SK-N-MC (cell line): Measurements from ENCODE around the gene DCST1.

Source experiments
- DNase-seq: peaks from one replicate; pipeline ENCODE4 v3.0.0-alpha.2; 2011; ENCODE audit warnings: low read depth, low spot score
- H3K27ac ChIP-seq: fragments of 200-600 bp; sonication (generic); 2 replicates; pipeline ENCODE4 v1.5.1; 2016; ENCODE audit warnings: mixed run types
- H3K36me3 ChIP-seq: fragments of 200-600 bp; sonication (generic); 2 replicates; pipeline ENCODE4 v1.6.1; 2017; ENCODE audit warnings: antibody characterized with exemption, low read length, mixed read lengths; ENCODE audit not compliant: insufficient read depth
- H3K4me3 ChIP-seq: fragments of 200-600 bp; sonication (generic); 2 replicates; pipeline ENCODE4 v1.5.1; 2016
- H3K9ac ChIP-seq: fragments of 200-600 bp; sonication (generic); 2 replicates; pipeline ENCODE4 v1.8.0; 2017; ENCODE audit warnings: mixed run types, mixed read lengths; ENCODE audit not compliant: insufficient read length
- H3K9me3 ChIP-seq: fragments of 200-600 bp; sonication (generic); 2 replicates; pipeline ENCODE4 v1.6.1; 2017; ENCODE audit warnings: low read depth, mild to moderate bottlenecking, antibody characterized with exemption, low read length, moderate library complexity, mixed read lengths
- EZH2 ChIP-seq: fragments of 200-600 bp; sonication (generic); IDR thresholded peaks from one replicate; pipeline ENCODE4 v1.6.1; 2017; ENCODE audit warnings: antibody characterized with exemption
- FOXP2 ChIP-seq: optimal IDR thresholded peaks from 2 replicates; pipeline ENCODE3; 2011; ENCODE audit warnings: mild to moderate bottlenecking, moderate library complexity; ENCODE audit not compliant: insufficient read depth; ENCODE audit errors: extremely low read length, control extremely low read depth
- POLR2AphosphoS5 ChIP-seq: IDR thresholded peaks from 2 replicates; pipeline ENCODE4 v1.6.1; 2012; ENCODE audit warnings: mild to moderate bottlenecking, low read depth, low read length, borderline replicate concordance

The DCST1 gene

DNA sequence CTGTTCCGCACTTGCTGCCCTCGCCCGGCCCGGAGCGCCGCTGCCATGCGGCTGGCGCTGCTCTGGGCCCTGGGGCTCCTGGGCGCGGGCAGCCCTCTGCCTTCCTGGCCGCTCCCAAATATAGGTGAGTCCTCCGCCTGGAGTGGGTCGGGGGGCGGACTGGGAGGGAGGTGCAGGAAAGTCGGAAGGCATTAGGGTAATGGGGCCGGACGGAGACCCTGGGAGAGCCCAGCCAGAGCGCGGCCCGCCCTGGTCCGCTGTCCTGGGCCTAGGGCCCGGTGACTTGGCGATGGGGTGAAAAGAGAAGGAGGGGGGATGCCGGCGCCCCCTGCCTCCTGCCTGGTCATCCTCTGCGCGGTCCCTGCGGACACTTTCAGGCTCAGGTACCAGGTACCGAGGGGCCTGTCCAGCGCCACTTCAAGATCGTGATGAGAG, 17.7 kb downstream of the DCST1 start:
- TF ChIP-seq POLR2AphosphoS5 (peak; percentile 13; the same call in 1 of the 2 replicates), FOXP2 (no peak)
- Histone ChIP-seq H3K9ac (peak overlapping the region; percentile 75), H3K4me3 (peak overlapping the region; percentile 97), H3K9me3 (no peaks in the 10 kb centered on the region), H3K27ac (no peak overlapping the region), H3K36me3 (no peaks in the 10 kb centered on the region)
- no peak for DNase-seq

DNA sequence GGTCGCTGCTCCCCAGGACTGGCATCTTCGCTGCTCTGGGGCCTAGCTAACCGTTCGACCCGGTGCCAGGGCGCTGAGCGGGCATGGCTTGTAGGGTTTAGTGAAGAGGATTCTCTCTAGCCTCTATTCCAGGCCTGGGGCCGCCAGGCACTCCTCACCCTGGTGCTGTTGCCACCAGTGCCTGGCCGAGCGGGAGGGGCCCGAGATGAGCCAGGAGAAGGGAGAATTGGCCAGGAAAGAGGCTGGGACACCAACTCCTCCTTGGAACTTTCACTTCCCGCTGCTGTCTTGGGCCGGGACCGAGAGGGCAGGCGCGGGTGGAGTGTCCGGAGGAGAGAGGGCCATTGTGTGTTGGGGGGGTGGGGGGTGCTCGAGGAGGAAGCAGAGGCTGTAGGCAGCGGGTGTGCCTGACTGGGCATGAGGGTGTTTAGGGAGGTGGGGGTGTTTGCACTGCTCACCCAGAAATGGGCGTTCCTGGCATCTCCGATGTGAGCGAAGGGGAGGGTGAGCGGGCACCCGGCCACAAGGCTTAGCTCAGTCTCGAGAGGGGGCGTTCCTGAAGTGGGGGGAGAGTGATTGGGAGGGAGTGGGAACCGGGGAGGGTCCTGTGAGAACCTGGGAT, 18.3 kb downstream of the DCST1 start:
- H3K27ac ChIP-seq, result no peak overlapping the region

DNA sequence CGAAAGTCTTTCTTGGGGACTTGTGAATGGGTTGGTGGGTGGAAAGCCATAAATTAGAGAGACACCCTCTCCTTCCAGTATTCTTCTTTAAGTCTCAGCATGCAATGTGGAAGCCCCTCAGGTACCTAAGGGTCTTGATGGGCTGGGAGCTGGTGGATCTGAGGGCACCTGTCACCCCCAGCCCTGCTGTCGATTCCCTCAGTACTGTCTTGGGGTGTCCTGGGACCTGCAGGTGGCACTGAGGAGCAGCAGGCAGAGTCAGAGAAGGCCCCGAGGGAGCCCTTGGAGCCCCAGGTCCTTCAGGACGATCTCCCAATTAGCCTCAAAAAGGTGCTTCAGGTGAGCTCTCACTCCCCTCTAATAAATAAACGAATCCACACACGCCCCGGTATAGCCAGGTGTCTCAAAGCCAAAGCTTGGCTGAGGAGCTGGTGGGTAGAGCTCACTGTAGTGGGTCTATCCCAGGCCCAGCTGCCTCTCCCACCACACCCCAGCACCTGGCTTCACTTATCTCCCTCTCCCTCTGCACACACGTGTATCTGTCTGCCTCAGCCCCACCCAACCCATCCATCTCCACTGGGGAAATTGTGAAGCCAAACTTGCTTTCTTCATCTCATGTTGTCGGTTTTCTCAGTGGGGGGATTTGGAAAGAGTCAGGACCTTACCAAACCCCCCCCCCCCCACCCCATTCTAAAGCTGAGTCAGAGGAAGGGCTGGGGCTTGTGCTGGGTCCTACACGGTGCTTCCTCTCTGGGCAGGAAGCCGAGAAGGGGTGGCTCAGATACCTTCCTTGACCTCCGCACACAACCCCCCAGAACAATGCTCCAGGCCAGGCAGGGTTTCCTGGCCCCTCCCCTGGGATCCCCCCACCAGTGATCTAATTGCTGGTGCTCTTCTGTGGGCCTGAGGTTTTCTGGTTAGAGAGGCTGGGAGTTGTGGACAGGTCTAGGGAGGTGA, 19.1 kb downstream of the DCST1 start:
- TF ChIP-seq EZH2, result no peak
- no peak for TF ChIP-seq POLR2AphosphoS5
- TF ChIP-seq FOXP2, result no peak
- no peak for DNase-seq
- H3K4me3 ChIP-seq, result peak overlapping the region; percentile 97
- H3K36me3 ChIP-seq, result no peaks in the 10 kb centered on the region
- H3K9me3 ChIP-seq, result no peaks in the 10 kb centered on the region
- H3K27ac ChIP-seq, result no peak overlapping the region
- peak overlapping the region; percentile 75 for H3K9ac ChIP-seq

More for the DNA sequence above, 18.3 kb downstream of the DCST1 start:
- no peaks in the 10 kb centered on the region for H3K9me3 ChIP-seq
- no peaks in the 10 kb centered on the region for H3K36me3 ChIP-seq
- peak overlapping the region; percentile 97 for H3K4me3 ChIP-seq
- TF ChIP-seq FOXP2 (no peak), EZH2 (no peak), POLR2AphosphoS5 (no peak)
- H3K9ac ChIP-seq, result peak overlapping the region; percentile 75
- DNase-seq, result no peak

DNA sequence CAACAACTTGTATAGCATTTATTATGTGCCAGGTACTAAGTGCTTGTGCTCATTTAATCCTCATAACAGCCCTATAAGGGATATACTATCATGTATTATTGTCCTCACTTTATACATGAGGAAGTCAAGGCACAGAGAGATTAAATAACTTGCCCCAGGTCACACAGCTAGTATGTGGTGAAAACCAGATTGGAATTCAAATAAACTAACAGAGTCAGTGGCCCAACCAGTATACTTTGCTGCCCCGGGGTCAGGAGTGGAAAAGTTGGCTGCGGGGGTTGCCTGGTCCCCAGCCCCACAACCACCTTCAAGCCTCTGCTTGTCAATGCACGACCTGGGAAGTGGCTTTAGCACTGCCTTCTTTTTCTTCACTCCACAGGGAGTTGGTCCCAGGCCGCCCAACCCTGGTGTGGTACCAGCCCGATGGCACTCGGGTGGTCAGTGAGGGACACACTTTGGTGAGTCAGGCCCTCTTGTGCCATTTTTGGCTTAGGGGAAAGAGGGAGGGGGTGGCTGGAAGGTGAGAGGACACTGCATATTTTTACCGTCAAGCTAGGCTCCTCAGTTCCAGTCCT, 20.0 kb downstream of the DCST1 start:
- H3K4me3 ChIP-seq, result no peak overlapping the region
- no peak overlapping the region for H3K9ac ChIP-seq
- no peaks in the 10 kb centered on the region for H3K36me3 ChIP-seq
- DNase-seq, result no peak
- no peak overlapping the region for H3K27ac ChIP-seq
- TF ChIP-seq POLR2AphosphoS5 (no peak), EZH2 (no peak), FOXP2 (no peak)
- H3K9me3 ChIP-seq, result no peaks in the 10 kb centered on the region

DNA sequence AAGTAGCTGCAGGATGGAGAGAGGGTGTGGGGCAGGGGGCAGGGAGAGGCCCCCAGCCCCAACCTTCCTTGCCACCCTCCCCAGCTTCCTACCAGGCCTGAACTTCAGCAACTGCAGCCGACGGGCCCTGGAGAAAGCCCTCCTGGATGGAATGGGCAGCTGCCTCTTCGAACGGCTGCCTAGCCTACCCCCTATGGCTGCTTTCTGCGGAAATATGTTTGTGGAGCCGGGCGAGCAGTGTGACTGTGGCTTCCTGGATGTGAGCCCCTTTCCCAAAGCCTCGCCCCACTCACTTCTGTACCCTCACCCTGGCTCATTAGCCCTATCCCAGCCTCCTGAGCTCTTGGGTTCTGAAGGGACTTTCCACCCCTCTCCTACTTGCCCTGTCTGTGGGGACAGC, 23.5 kb downstream of the DCST1 start:
- Histone ChIP-seq H3K9ac (no peak overlapping the region), H3K9me3 (no peaks in the 10 kb centered on the region), H3K36me3 (no peaks in the 10 kb centered on the region), H3K27ac (no peak overlapping the region), H3K4me3 (no peak overlapping the region)
- TF ChIP-seq EZH2, result no peak
- TF ChIP-seq POLR2AphosphoS5, result no peak
- TF ChIP-seq FOXP2, result no peak
- no peak for DNase-seq

DNA sequence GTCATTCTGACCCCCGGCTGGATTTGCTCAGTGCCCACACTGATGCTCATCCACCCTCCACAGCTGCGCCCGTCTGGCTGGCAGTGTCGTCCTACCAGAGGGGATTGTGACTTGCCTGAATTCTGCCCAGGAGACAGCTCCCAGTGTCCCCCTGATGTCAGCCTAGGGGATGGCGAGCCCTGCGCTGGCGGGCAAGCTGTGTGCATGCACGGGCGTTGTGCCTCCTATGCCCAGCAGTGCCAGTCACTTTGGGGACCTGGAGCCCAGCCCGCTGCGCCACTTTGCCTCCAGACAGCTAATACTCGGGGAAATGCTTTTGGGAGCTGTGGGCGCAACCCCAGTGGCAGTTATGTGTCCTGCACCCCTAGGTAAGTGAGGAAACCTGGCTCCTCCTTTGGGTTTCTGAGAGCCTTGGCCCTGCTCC, 24.2 kb downstream of the DCST1 start:
- Histone ChIP-seq H3K27ac (no peak overlapping the region), H3K9ac (no peak overlapping the region), H3K4me3 (no peak overlapping the region), H3K9me3 (no peaks in the 10 kb centered on the region), H3K36me3 (no peaks in the 10 kb centered on the region)
- DNase-seq, result no peak
- TF ChIP-seq FOXP2 (no peak), POLR2AphosphoS5 (no peak), EZH2 (no peak)

DNA sequence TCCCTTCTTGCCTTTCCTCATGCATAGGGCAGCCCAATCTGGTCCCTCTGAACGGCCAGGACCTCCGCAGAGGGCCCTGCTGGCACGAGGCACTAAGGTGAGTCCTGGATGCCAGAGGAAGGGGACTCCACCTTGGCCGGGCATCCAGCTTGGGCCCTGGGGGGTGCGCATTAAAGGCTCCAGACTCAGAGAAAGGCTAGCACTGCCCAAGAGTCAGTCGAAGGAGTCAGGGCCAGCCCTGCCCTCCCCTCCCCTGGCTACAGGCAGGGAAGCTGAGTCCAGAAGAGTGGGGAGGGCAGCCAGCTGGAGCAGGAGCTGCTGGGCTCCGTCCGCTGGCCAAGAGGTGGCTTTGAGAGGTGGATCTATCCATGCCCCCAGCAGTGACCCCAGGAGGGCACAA, 27.1 kb downstream of the DCST1 start:
- DNase-seq, result no peak
- Histone ChIP-seq H3K36me3 (no peaks in the 10 kb centered on the region), H3K9me3 (no peaks in the 10 kb centered on the region), H3K9ac (no peak overlapping the region), H3K27ac (no peak overlapping the region), H3K4me3 (no peak overlapping the region)
- TF ChIP-seq EZH2, result no peak
- TF ChIP-seq POLR2AphosphoS5, result no peak
- no peak for TF ChIP-seq FOXP2
